RWPE2 (cell line): ENCODE results near the gene KCNN2.

ENCODE experiments used
- ATAC-seq: fragments of 200-7000 bp; cut with Tn5 transposase; 3 replicates; pipeline ENCODE4 v1.9.1; 2021; ENCODE audit warnings: low read depth
- DNase-seq: peaks from one replicate; pipeline ENCODE4 v3.0.0-alpha.2; 2020; ENCODE audit warnings: low spot score
- H3K27ac ChIP-seq: fragments of 450-650 bp; 2 replicates; pipeline ENCODE4 v1.5.1; 2017; ENCODE audit warnings: mild to moderate bottlenecking; ENCODE audit not compliant: poor library complexity, severe bottlenecking
- H3K27me3 ChIP-seq: fragments of 250-450 bp; sonication (Bioruptor Pico); 2 replicates; pipeline ENCODE4 v1.5.1; 2021; ENCODE audit warnings: mild to moderate bottlenecking, moderate library complexity; ENCODE audit not compliant: insufficient read depth, poor library complexity, severe bottlenecking
- H3K36me3 ChIP-seq: fragments of 250-450 bp; sonication (Bioruptor Pico); 2 replicates; pipeline ENCODE4 v1.5.1; 2020; ENCODE audit warnings: low read depth, mild to moderate bottlenecking, moderate library complexity
- H3K4me1 ChIP-seq: fragments of 250-450 bp; sonication (Bioruptor Pico); 2 replicates; pipeline ENCODE4 v1.5.1; 2021; ENCODE audit warnings: mild to moderate bottlenecking, moderate library complexity; ENCODE audit not compliant: insufficient read depth, poor library complexity, severe bottlenecking
- H3K4me3 ChIP-seq: fragments of 250-450 bp; sonication (Bioruptor Pico); 2 replicates; pipeline ENCODE4 v1.5.1; 2021; ENCODE audit warnings: mild to moderate bottlenecking, moderate library complexity; ENCODE audit not compliant: severe bottlenecking
- H3K9me3 ChIP-seq: fragments of 250-450 bp; sonication (Bioruptor Pico); 2 replicates; pipeline ENCODE4 v1.5.1; 2021; ENCODE audit warnings: mild to moderate bottlenecking, moderate library complexity; ENCODE audit not compliant: severe bottlenecking
- CTCF ChIP-seq: fragments of 450-650 bp; IDR thresholded peaks from one replicate; pipeline ENCODE4 v1.5.1; 2017; ENCODE audit warnings: mild to moderate bottlenecking, moderate library complexity; ENCODE audit not compliant: poor library complexity, severe bottlenecking

Gene KCNN2

GRCh38 chr5:114327987-114328386 is 33.9 kb upstream of the KCNN2 start:
- Histone ChIP-seq H3K36me3 (no peaks in the 10 kb centered on the region), H3K4me1 (no peaks in the 10 kb centered on the region), H3K4me3 (no peak overlapping the region), H3K9me3 (no peaks in the 10 kb centered on the region), H3K27ac (no peak overlapping the region), H3K27me3 (peaks cover 17% of the 10 kb centered on the region)
- no peak for TF ChIP-seq CTCF
- ATAC-seq (no peak), DNase-seq (no peak)

GRCh38 chr5:114330916-114331531 is 30.8 kb upstream of the KCNN2 start:
- Histone ChIP-seq H3K27ac (no peak overlapping the region), H3K4me1 (no peaks in the 10 kb centered on the region), H3K27me3 (peaks cover 11% of the 10 kb centered on the region), H3K36me3 (no peaks in the 10 kb centered on the region), H3K9me3 (no peaks in the 10 kb centered on the region), H3K4me3 (no peak overlapping the region)
- ATAC-seq, result no peak
- no peak for TF ChIP-seq CTCF
- DNase-seq, result no peak

GRCh38 chr5:114332493-114332892 is 29.4 kb upstream of the KCNN2 start:
- H3K9me3 ChIP-seq, result no peaks in the 10 kb centered on the region
- ATAC-seq, result no peak
- TF ChIP-seq CTCF, result no peak
- H3K4me1 ChIP-seq, result no peaks in the 10 kb centered on the region
- H3K4me3 ChIP-seq, result no peak overlapping the region
- no peak for DNase-seq
- no peaks in the 10 kb centered on the region for H3K36me3 ChIP-seq
- H3K27me3 ChIP-seq, result peaks cover 4% of the 10 kb centered on the region
- no peak overlapping the region for H3K27ac ChIP-seq

GRCh38 chr5:114332925-114333324 is 28.9 kb upstream of the KCNN2 start:
- Histone ChIP-seq H3K27me3 (peaks cover 4% of the 10 kb centered on the region), H3K27ac (no peak overlapping the region), H3K4me3 (no peak overlapping the region), H3K36me3 (no peaks in the 10 kb centered on the region), H3K9me3 (no peaks in the 10 kb centered on the region), H3K4me1 (no peaks in the 10 kb centered on the region)
- ATAC-seq (no peak), DNase-seq (no peak)
- no peak for TF ChIP-seq CTCF

- H3K36me3 ChIP-seq, result no peaks in the 10 kb centered on the region
- H3K4me1 ChIP-seq, result no peaks in the 10 kb centered on the region
- H3K27me3 ChIP-seq, result peaks cover 4% of the 10 kb centered on the region
- no peak for TF ChIP-seq CTCF
- no peak overlapping the region for H3K4me3 ChIP-seq
- DNase-seq (no peak), ATAC-seq (no peak)
- no peaks in the 10 kb centered on the region for H3K9me3 ChIP-seq
- no peak overlapping the region for H3K27ac ChIP-seq
These were observed 26.5 kb upstream of the KCNN2 start for GRCh38 chr5:114335391-114335790.
